Subcutaneous adipose tissue (tissue), 4 donors: ENCODE data around the gene TOR2A. TPM values are rescaled to one million over a fixed set of nuclear protein-coding genes. Genes with fewer than 3 reads are reported as not detected.

ENCODE experiments used
- total RNA-seq, 4 donors: library from RNA; depleted of rRNA; stranded (reverse); fragments of >200 nt; gene quantifications; one replicate each; pipeline ENCODE4 v1.1.0, GENCODE V29; 2016
- TF ChIP-seq, protein P1 (sequence below): fragments of 450-650 bp; IDR thresholded peaks from one replicate; pipeline ENCODE4 v1.5.1; 2016; ENCODE audit warnings: low read depth, mild to moderate bottlenecking, control low read depth, antibody characterized with exemption, moderate library complexity

Gene TOR2A
- total RNA-seq, 4 donors from 2014 or later: 4.1 to 14.3 (median 8.8) TPM

DNA sequence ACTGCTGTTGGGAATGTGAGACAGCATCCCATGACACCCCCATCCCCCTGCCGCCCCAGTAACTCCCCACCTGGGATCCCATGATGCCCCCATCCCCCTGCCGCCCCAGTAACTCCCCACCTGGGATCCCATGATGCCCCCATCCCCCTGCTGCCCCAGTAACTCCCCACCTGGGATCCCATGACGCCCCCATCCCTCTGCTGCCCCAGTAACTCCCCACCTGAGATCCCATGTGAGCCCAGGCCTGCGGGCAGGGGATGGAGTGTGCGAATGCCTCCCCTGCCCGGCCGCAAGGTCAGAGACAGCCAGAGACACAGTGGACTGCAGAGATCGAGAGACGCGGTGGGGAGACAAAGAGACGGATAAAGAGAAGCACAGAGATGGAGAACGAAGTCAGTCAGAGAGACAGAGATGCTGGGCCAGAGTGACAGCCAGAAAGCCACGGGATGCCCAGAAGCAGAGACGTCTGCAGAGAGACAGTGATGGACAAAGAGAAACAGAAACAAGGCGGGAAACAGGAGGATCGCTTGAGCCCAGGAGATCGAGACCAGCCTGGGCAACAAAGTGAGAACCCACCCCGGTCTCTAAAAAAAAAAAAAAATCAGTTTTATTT lies 42.4 kb upstream of the TOR2A start:
- TF ChIP-seq, protein P1, sequence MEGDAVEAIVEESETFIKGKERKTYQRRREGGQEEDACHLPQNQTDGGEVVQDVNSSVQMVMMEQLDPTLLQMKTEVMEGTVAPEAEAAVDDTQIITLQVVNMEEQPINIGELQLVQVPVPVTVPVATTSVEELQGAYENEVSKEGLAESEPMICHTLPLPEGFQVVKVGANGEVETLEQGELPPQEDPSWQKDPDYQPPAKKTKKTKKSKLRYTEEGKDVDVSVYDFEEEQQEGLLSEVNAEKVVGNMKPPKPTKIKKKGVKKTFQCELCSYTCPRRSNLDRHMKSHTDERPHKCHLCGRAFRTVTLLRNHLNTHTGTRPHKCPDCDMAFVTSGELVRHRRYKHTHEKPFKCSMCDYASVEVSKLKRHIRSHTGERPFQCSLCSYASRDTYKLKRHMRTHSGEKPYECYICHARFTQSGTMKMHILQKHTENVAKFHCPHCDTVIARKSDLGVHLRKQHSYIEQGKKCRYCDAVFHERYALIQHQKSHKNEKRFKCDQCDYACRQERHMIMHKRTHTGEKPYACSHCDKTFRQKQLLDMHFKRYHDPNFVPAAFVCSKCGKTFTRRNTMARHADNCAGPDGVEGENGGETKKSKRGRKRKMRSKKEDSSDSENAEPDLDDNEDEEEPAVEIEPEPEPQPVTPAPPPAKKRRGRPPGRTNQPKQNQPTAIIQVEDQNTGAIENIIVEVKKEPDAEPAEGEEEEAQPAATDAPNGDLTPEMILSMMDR: no peak

- TF ChIP-seq, protein P1: no peak
Measured at GRCh38 chr9:127776924-127777289, 41.8 kb upstream of the TOR2A start.

DNA sequence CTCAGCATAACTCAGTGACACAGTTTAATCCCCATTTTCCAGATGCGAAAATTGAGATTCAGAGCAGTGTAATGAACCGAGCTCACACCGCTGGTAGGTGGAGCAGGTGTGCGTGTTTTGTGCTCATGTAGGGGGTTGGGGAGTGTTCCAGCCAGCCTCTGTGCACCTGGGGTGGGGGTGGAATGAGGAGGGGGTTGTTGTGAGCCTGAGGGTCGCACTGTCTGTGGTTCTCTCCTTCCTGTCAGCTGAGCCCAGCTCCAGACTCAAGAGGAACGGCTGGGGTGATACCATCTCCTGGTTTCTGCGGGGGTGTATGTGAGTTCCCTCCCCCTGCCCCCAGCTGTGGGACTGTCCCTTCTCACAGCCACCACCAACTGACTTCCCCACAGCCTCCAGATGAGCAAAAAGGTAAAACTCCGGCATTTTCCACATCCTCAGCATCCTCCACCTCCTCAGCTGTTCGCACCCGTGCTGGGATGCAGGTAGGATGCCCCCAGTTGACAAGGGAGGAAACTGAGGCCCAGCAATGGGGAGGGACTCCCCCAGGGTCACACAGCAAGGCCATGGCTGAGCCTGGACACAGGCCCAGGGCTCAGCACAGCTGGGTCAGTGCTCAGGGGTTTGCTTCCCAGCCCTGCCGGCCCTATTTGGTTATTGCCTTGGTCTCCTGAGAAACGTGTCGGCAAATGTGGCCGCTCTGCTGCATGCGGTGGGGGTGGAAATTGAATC lies 41.3 kb upstream of the TOR2A start:
- TF ChIP-seq, protein P1: no peak

- TF ChIP-seq, protein P1: no peak
Measured at GRCh38 chr9:127773981-127774380, 38.9 kb upstream of the TOR2A start.

GRCh38 chr9:127773272-127773671 lies 38.2 kb upstream of the TOR2A start:
- TF ChIP-seq, protein P1: no peak

DNA sequence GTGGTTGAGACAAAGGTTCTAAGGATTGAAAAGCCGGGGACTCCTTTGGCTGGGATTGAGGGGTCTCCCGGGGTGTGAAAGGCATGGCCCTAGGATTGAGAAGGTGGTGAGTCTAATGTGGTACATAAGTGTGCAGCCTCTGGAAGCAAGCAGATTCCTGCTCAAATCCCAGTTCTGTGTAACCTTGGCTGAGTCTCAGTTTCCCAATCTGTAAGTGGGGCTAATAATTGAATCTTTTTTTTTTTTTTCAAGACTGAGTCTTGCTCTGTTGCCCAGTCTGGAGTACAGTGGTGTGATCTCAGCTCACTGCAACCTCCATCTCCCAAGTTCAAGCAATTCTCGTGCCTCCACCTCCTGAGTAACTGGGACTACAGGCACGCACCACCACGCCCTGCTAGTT lies 37.5 kb upstream of the TOR2A start:
- TF ChIP-seq, protein P1: no peak

GRCh38 chr9:127771570-127772189 lies 36.6 kb upstream of the TOR2A start:
- TF ChIP-seq, protein P1: no peak
